ENCODE results near the gene NEDD9. TPM values are rescaled to one million over a fixed set of nuclear protein-coding genes. Genes with fewer than 3 reads are reported as not detected.

Gene NEDD9
- polyA plus RNA-seq, 1 donor (not counting 4 experiments of a cell fraction or from before 2014, with no cell fraction given), result 3.3 TPM

DNA sequence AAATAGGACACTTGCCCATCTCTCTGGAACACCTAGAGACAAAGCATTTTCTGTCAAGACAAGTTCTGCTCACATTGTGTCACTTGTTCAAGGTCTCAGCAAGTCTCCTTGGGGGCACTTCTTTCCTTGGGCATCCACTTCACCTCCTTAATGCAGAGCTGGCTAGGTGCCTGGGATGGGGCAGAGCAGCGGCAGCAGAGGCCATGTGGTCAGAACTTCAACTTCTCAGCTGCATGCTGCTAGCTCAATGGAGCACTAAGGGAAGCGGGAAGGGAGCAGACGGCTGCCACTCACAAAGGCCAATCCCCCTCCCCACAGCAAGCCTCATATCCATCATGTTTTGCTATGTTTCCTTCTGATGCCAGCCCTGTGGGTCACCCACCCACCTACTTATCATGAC is 31.5 kb downstream of the NEDD9 start:
- H3K4me3 ChIP-seq (ENCODE audit: control insufficient read depth in 2 of 3, extremely low read depth in 1 of 3, insufficient read depth in 2 of 3, low read depth in 1 of 3, low read length in 3 of 3), result no peak overlapping the region
- H3K27me3 ChIP-seq (ENCODE audit: control insufficient read depth, extremely low read depth, insufficient read depth, low read length), result no peaks in the 10 kb centered on the region
- no peaks in the 10 kb centered on the region for H4K20me1 ChIP-seq (ENCODE audit: control insufficient read depth, extremely low read depth, insufficient read depth, low read length)
- no peaks in the 10 kb centered on the region for H3K9me3 ChIP-seq (ENCODE audit: control insufficient read depth, low read depth, low read length)
- dilution Hi-C loops (cut with MboI; ENCODE audit: extremely low pct_ligation_motif_present, low sequenced_read_pairs), result no loop called here
- H3K9ac ChIP-seq (ENCODE audit: control insufficient read depth, extremely low read depth, insufficient read depth, low read length), result no peak overlapping the region
- TF ChIP-seq EZH2 (IDR thresholded peaks at IDR 0.05; ENCODE audit: low read length), result no peak
- no peak overlapping the region for H3K4me2 ChIP-seq (ENCODE audit: control insufficient read depth, extremely low read depth, insufficient read depth, low read depth, low read length)
- no peaks in the 10 kb centered on the region for H3K9me1 ChIP-seq (ENCODE audit: control insufficient read depth, extremely low read depth, insufficient read depth, low read length)
- DNase-seq (ENCODE audit: low read depth, low spot score) (no peak), FAIRE-seq (no peak)
- H3K79me2 ChIP-seq (ENCODE audit: control insufficient read depth, insufficient read depth, low read length), result no peaks in the 10 kb centered on the region
- no peaks in the 10 kb centered on the region for H3K36me3 ChIP-seq (ENCODE audit: control insufficient read depth in 2 of 2, extremely low read depth in 1 of 2, insufficient read depth in 2 of 2, low read length in 2 of 2)
- H2AFZ ChIP-seq (ENCODE audit: control insufficient read depth, low read length), result no peak overlapping the region
- H3K4me1 ChIP-seq (ENCODE audit: control insufficient read depth, extremely low read depth, insufficient read depth, low read length), result peaks cover 16% of the 10 kb centered on the region
- H3K27ac ChIP-seq (ENCODE audit: control insufficient read depth, insufficient read depth, low read length), result no peak overlapping the region

DNA sequence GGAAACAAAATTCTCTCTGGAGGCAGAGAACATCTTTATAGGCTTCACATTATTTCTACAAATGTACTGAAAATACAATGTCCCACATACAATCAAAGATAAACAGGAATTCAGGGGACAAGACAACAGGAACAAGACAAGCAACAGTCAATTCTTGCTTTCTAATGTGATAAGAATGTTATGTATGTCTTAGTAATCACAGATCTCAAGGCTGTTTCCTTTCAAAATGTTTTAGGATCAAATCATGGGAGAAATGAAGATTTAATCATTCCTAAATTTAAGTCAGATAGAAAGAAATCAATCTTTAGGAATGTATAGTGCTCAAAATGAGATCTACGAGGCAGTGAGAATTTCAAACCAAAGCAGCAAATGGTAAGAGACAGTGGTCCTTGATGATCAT is 32.1 kb downstream of the NEDD9 start:
- DNase-seq (ENCODE audit: low read depth, low spot score), result no peak
- no peaks in the 10 kb centered on the region for H3K27me3 ChIP-seq (ENCODE audit: control insufficient read depth, extremely low read depth, insufficient read depth, low read length)
- H3K79me2 ChIP-seq (ENCODE audit: control insufficient read depth, insufficient read depth, low read length), result no peaks in the 10 kb centered on the region
- no peak overlapping the region for H3K4me2 ChIP-seq (ENCODE audit: control insufficient read depth, extremely low read depth, insufficient read depth, low read depth, low read length)
- no peak for FAIRE-seq
- H3K9me3 ChIP-seq (ENCODE audit: control insufficient read depth, low read depth, low read length), result no peaks in the 10 kb centered on the region
- no peaks in the 10 kb centered on the region for H3K9me1 ChIP-seq (ENCODE audit: control insufficient read depth, extremely low read depth, insufficient read depth, low read length)
- TF ChIP-seq, protein P1, sequence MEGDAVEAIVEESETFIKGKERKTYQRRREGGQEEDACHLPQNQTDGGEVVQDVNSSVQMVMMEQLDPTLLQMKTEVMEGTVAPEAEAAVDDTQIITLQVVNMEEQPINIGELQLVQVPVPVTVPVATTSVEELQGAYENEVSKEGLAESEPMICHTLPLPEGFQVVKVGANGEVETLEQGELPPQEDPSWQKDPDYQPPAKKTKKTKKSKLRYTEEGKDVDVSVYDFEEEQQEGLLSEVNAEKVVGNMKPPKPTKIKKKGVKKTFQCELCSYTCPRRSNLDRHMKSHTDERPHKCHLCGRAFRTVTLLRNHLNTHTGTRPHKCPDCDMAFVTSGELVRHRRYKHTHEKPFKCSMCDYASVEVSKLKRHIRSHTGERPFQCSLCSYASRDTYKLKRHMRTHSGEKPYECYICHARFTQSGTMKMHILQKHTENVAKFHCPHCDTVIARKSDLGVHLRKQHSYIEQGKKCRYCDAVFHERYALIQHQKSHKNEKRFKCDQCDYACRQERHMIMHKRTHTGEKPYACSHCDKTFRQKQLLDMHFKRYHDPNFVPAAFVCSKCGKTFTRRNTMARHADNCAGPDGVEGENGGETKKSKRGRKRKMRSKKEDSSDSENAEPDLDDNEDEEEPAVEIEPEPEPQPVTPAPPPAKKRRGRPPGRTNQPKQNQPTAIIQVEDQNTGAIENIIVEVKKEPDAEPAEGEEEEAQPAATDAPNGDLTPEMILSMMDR (optimal IDR thresholded peaks at IDR 0.05 in 1 of 3, IDR thresholded peaks at IDR 0.05 in 1 of 3, conservative IDR thresholded peaks at IDR 0.05 in 1 of 3; ENCODE audit: extremely low read depth in 1 of 3, insufficient read depth in 2 of 3, low read length in 3 of 3), result no peak
- no peak for TF ChIP-seq EZH2 (IDR thresholded peaks at IDR 0.05; ENCODE audit: low read length)
- H3K27ac ChIP-seq (ENCODE audit: control insufficient read depth, insufficient read depth, low read length), result no peak overlapping the region
- H3K9ac ChIP-seq (ENCODE audit: control insufficient read depth, extremely low read depth, insufficient read depth, low read length), result no peak overlapping the region
- dilution Hi-C loops (cut with MboI; ENCODE audit: extremely low pct_ligation_motif_present, low sequenced_read_pairs), result no loop called here
- no peak overlapping the region for H3K4me3 ChIP-seq (ENCODE audit: control insufficient read depth in 2 of 3, extremely low read depth in 1 of 3, insufficient read depth in 2 of 3, low read depth in 1 of 3, low read length in 3 of 3)
- H4K20me1 ChIP-seq (ENCODE audit: control insufficient read depth, extremely low read depth, insufficient read depth, low read length), result no peaks in the 10 kb centered on the region
- H3K36me3 ChIP-seq (ENCODE audit: control insufficient read depth in 2 of 2, extremely low read depth in 1 of 2, insufficient read depth in 2 of 2, low read length in 2 of 2), result no peaks in the 10 kb centered on the region
- peaks cover 16% of the 10 kb centered on the region for H3K4me1 ChIP-seq (ENCODE audit: control insufficient read depth, extremely low read depth, insufficient read depth, low read length)
- H2AFZ ChIP-seq (ENCODE audit: control insufficient read depth, low read length), result no peak overlapping the region
